ENCODE results near the gene MYOZ3. TPM values are rescaled to one million over a fixed set of nuclear protein-coding genes. Genes with fewer than 3 reads are reported as not detected.

Gene MYOZ3
- total RNA-seq, 1 experiment from 2014 or later = 0.10 TPM

DNA sequence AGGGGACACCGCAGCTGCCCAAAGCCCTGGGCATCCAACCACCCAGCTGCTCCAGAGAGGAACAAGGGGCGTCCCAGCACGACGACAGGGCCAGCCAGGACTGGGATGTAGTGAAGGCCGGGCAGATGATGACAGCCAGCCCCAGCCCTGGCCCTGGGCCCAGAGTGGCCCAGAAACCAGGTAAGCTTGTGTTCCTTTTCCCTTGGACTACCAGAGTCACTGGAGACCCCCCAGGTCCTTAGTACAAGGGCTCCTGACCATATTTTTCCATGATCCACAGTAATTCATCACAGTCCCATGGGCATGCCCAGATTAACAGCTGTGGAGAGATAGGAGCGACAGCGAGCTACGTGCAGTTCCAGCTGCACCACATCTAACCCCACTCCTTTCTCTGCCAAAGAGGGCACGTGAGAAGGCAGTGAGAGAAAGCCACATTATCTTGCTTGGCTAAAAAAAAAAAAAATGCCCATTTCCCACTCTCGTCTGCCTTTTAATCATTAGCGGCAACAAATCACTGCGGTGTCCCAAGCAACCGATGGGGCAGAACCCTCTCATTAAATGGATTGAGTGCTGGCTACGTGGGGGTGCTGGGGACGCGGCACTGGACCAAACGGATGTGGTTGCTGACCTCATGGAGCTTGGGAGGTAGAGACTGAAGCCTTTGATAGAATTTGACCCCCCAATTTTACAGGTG is 42.3 kb upstream of the MYOZ3 start:
- ChIA-PET POLR2A (no interaction called here), CTCF (no interaction called here), RAD21 (ENCODE audit: low non-redundant PET in 1 of 2, low total read pairs in 2 of 2, uncharacterized antibody in 2 of 2, unreplicated experiment in 2 of 2) (no interaction called here)
- Histone ChIP-seq H3K27me3 (ENCODE audit: insufficient read depth, low read length) (no peaks in the 10 kb centered on the region), H3K4me3 (replicated peaks in 1 of 2; ENCODE audit: low read depth in 1 of 2, low read length in 2 of 2) (no peak overlapping the region), H3K4me2 (ENCODE audit: low read length) (no peak overlapping the region), H3K36me3 (ENCODE audit: control insufficient read depth in 1 of 2, insufficient read depth in 2 of 2, low read length in 2 of 2) (no peaks in the 10 kb centered on the region), H3K9me2 (ENCODE audit: insufficient read depth) (no peaks in the 10 kb centered on the region), H3K9ac (ENCODE audit: low read length) (no peak overlapping the region), H3K79me2 (ENCODE audit: insufficient read depth, low read length) (no peaks in the 10 kb centered on the region), H3K27ac (ENCODE audit: low read depth, low read length) (no peak overlapping the region), H2AFZ (ENCODE audit: low read depth, low read length, poor library complexity, severe bottlenecking) (no peak overlapping the region), H3K4me1 (ENCODE audit: control insufficient read depth in 1 of 2, insufficient read depth in 2 of 2, low read length in 2 of 2) (peaks cover 35 to 43% of the 10 kb centered on the region in 2 experiments), H3K9me3 (ENCODE audit: control insufficient read depth in 1 of 2, insufficient read depth in 1 of 2, low read depth in 1 of 2, low read length in 2 of 2) (no peaks in the 10 kb centered on the region), H4K20me1 (ENCODE audit: insufficient read depth) (no peaks in the 10 kb centered on the region)
- no peak for ATAC-seq
- BruUV-seq (replicated peaks) = no TSS peak
- intact Hi-C loops (cut with micrococcal nuclease) = no loop called here
- TF ChIP-seq, protein P1, sequence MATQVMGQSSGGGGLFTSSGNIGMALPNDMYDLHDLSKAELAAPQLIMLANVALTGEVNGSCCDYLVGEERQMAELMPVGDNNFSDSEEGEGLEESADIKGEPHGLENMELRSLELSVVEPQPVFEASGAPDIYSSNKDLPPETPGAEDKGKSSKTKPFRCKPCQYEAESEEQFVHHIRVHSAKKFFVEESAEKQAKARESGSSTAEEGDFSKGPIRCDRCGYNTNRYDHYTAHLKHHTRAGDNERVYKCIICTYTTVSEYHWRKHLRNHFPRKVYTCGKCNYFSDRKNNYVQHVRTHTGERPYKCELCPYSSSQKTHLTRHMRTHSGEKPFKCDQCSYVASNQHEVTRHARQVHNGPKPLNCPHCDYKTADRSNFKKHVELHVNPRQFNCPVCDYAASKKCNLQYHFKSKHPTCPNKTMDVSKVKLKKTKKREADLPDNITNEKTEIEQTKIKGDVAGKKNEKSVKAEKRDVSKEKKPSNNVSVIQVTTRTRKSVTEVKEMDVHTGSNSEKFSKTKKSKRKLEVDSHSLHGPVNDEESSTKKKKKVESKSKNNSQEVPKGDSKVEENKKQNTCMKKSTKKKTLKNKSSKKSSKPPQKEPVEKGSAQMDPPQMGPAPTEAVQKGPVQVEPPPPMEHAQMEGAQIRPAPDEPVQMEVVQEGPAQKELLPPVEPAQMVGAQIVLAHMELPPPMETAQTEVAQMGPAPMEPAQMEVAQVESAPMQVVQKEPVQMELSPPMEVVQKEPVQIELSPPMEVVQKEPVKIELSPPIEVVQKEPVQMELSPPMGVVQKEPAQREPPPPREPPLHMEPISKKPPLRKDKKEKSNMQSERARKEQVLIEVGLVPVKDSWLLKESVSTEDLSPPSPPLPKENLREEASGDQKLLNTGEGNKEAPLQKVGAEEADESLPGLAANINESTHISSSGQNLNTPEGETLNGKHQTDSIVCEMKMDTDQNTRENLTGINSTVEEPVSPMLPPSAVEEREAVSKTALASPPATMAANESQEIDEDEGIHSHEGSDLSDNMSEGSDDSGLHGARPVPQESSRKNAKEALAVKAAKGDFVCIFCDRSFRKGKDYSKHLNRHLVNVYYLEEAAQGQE (IDR thresholded peaks at IDR 0.05; ENCODE audit: low read depth) = no peak
- TF ChIP-seq RAD21 (IDR thresholded peaks at IDR 0.05; ENCODE audit: low read depth) (no peak), YY1 (IDR thresholded peaks at IDR 0.05; ENCODE audit: extremely low read depth, insufficient replicate concordance, low read depth, low read length) (no peak), TCF7L2 (IDR thresholded peaks at IDR 0.05; ENCODE audit: borderline replicate concordance, extremely low read depth, insufficient read depth, insufficient read length) (no peak), JUND (IDR thresholded peaks at IDR 0.05) (no peak), SP1 (IDR thresholded peaks at IDR 0.05; ENCODE audit: low read depth) (no peak), POLR2AphosphoS5 (IDR thresholded peaks at IDR 0.05; ENCODE audit: low read depth, low read length) (no peak), EZH2phosphoT487 (IDR thresholded peaks at IDR 0.05; ENCODE audit: borderline replicate concordance) (no peak), FOSL1 (IDR thresholded peaks at IDR 0.05; ENCODE audit: low read depth) (no peak), SIN3A (IDR thresholded peaks at IDR 0.05; ENCODE audit: low read depth) (no peak), CEBPB (IDR thresholded peaks at IDR 0.05; ENCODE audit: low read depth) (no peak)
- TF ChIP-seq, protein P2, sequence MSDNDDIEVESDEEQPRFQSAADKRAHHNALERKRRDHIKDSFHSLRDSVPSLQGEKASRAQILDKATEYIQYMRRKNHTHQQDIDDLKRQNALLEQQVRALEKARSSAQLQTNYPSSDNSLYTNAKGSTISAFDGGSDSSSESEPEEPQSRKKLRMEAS (IDR thresholded peaks at IDR 0.05) = no peak
- TF ChIP-seq, protein P3, sequence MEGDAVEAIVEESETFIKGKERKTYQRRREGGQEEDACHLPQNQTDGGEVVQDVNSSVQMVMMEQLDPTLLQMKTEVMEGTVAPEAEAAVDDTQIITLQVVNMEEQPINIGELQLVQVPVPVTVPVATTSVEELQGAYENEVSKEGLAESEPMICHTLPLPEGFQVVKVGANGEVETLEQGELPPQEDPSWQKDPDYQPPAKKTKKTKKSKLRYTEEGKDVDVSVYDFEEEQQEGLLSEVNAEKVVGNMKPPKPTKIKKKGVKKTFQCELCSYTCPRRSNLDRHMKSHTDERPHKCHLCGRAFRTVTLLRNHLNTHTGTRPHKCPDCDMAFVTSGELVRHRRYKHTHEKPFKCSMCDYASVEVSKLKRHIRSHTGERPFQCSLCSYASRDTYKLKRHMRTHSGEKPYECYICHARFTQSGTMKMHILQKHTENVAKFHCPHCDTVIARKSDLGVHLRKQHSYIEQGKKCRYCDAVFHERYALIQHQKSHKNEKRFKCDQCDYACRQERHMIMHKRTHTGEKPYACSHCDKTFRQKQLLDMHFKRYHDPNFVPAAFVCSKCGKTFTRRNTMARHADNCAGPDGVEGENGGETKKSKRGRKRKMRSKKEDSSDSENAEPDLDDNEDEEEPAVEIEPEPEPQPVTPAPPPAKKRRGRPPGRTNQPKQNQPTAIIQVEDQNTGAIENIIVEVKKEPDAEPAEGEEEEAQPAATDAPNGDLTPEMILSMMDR (IDR thresholded peaks at IDR 0.05 in 2 of 3, conservative IDR thresholded peaks at IDR 0.05 in 1 of 3; ENCODE audit: borderline replicate concordance in 1 of 3, insufficient read depth in 1 of 3, low read depth in 2 of 3, low read length in 2 of 3) = no peak
- TF ChIP-seq, protein P4, sequence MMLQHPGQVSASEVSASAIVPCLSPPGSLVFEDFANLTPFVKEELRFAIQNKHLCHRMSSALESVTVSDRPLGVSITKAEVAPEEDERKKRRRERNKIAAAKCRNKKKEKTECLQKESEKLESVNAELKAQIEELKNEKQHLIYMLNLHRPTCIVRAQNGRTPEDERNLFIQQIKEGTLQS (IDR thresholded peaks at IDR 0.05) = no peak
- no peak for DNase-seq (ENCODE audit: low read depth, low spot score)

Data from HCT116 (cell line).